H54 (cell line): Measurements from ENCODE around the gene PGM2.

Experiments used
- DNase-seq: peaks from one replicate; pipeline ENCODE4 v3.0.0; 2011; ENCODE audit warnings: low spot score, mixed read lengths; ENCODE audit not compliant: insufficient read length
- FAIRE-seq: peaks from 3 replicates; lab custom pipeline; 2011; peaks lifted over from hg19 to GRCh38; lab: Jason Lieb, UNC
- POLR2A ChIP-seq: IDR thresholded peaks from 2 replicates; pipeline ENCODE4 v1.6.1; 2011; ENCODE audit warnings: low read depth, mild to moderate bottlenecking, low read length

Gene PGM2

DNA sequence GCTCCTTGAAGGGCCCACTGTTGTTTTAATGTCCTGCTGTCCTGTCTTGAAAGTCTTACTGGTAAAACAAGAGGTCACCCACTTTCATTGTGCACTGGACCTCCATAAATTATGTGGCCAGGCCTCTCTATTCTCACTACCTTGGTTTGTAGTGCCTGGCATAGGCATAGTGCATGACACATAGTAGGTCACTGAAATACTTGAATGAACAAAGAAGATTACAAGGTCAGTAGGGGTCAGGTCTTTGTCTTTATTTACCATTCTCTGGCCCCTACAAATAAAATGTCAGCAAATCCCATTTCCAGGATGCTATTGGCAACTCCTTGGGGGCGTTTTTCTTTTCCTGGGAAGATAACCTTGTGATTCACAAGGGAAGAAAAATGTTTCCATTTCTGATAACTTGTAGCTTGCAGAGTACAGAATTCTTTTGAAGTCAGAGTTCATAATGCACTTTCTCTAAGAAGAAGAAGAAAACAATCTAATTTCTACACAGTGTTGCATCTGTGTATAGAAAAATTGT is 1.4 kb downstream of the PGM2 start:
- TF ChIP-seq POLR2A: no peak
- FAIRE-seq (no peak), DNase-seq (no peak)

DNA sequence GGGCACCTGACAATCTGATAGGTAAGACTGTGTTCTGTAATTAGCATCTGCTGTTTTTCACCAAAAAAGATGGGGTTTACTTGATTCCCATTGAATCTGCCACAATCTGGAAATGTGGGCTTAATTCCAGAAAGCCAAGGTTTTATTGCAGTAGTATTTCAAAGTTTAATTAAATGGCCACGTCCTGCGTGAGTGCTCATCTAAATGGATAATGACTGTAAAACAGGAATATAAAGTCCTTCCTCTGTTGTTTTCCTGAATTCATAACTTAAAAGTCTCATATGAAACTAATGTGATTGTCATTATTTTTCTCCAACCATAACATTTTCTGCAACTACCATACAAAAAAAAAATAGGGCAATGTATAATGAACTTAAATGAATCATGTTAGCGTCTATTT is 2.4 kb downstream of the PGM2 start:
- no peak for TF ChIP-seq POLR2A
- no peak for FAIRE-seq

GRCh38 chr4:37830640-37831039 is 4.2 kb downstream of the PGM2 start:
- FAIRE-seq (no peak), DNase-seq (no peak)
- TF ChIP-seq POLR2A: no peak

More for the DNA sequence above, 2.4 kb downstream of the PGM2 start:
- no peak for DNase-seq

DNA sequence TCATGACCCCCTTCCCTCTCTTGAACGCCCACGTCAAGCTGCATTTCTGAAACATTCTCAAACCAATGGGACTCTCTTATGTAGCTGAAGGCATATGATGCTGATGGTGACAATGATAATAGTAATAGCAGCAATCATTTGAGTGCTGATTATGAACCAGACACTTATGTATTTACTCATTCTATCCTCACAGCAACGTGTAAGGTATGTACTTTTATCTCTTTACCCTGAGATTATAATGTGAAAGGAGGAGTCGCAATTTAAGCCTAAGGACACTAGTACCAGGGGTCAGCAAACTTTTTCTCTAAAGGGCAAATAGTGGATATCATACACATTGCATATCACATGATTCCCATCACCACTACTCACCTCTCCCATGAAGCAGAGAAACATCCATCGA is 8.5 kb downstream of the PGM2 start:
- no peak for TF ChIP-seq POLR2A
- no peak for FAIRE-seq
- DNase-seq: no peak

GRCh38 chr4:37835806-37836205 is 9.3 kb downstream of the PGM2 start:
- DNase-seq (no peak), FAIRE-seq (no peak)
- no peak for TF ChIP-seq POLR2A

DNA sequence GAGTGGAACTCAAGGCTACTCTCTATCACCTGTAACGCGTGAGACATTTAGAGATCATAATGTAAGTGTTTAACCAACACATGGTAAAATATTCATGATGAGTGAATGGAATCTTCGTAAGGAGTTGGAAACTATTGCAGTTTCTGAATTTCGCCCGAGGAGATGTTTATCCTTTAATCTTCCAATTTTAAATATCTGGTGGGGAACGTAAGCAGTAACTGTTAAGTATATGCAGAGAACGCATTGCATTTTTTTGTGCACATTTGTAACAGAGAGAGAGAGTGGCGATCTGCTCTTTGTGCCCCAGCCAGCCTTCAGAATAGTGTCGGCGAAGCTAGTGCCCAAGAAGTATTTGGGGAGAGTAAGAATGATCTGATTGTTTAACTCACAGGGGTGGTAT is 9.8 kb downstream of the PGM2 start:
- no peak for TF ChIP-seq POLR2A

DNA sequence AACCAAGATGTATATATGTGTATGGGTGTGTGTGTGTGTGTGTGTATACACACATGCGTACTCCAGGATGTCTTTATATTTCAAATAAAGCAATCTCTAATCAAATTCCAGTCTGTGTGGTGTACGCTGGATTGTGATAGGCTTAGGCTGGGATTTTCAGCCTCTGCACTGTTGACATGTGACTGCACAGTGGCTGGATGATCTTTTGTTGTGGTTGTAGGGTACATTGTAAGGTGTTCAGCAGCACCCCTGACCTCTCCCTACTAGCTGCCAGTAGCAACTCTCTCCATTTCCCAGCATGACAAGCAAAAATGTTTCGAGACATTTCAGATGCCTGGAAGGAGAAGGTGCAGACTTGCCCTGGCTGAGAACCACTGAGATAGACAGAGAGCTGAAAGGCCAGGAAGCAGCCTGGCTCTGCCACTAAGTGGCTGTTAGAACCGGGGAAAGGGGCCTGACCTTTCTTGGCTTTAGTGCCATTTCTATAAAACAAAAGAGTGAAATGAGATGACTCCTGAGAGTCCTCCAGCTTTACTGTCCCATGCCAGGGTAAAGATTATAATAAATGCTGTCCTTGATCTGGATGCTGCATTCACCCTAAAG is 10.5 kb downstream of the PGM2 start:
- FAIRE-seq: no peak
- no peak for DNase-seq
- TF ChIP-seq POLR2A: no peak

More for the DNA sequence above, 9.8 kb downstream of the PGM2 start:
- no peak for FAIRE-seq
- DNase-seq: no peak

DNA sequence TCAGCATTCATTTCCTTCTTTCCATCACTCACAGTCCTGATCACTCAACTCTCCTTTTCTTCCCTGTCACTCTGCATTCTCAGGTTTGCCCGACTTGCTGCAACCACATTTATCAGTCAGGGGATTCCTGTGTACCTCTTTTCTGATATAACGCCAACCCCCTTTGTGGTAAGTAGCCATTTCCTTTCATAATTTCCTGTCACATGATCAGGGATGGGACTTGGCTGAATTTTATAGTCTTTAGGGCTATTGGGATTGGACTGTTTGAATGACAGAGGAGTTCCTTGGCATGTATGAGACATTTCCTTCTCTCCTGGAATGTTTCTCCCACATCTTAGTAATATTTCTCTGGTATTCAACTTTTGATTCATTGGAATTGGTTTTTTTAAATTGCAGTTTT is 11.0 kb downstream of the PGM2 start:
- TF ChIP-seq POLR2A: no peak
- FAIRE-seq: no peak
- DNase-seq: peak; percentile 24

DNA sequence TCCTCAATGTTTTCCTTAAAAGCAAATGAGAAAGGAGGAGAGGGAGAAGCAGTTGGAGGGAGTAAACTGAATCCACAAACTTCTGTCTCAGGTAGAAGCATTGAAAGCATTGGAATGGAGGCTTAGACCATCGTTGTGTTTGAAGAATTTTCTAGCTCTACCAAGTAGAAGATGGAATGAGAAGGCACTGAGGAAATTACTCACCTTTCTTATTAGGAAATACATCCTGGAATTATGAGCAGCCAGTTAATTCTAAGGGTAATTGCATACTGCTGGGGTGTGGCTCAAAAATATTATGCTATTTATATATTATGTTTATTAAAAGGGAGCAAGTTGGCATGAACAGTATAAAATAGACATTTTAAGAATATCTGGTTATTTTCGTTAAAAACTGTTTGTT is 12.9 kb downstream of the PGM2 start:
- TF ChIP-seq POLR2A: no peak
- FAIRE-seq (no peak), DNase-seq (no peak)

- no peak for DNase-seq
- no peak for FAIRE-seq
- no peak for TF ChIP-seq POLR2A
Observed at GRCh38 chr4:37844204-37844603, 17.7 kb downstream of the PGM2 start.

- no peak for FAIRE-seq
Observed at GRCh38 chr4:37845201-37845600, 18.7 kb downstream of the PGM2 start.

GRCh38 chr4:37847311-37847884 is 20.9 kb downstream of the PGM2 start:
- no peak for FAIRE-seq
- TF ChIP-seq POLR2A: no peak
- no peak for DNase-seq

More at GRCh38 chr4:37845201-37845600, 18.7 kb downstream of the PGM2 start:
- TF ChIP-seq POLR2A: no peak
- no peak for DNase-seq

DNA sequence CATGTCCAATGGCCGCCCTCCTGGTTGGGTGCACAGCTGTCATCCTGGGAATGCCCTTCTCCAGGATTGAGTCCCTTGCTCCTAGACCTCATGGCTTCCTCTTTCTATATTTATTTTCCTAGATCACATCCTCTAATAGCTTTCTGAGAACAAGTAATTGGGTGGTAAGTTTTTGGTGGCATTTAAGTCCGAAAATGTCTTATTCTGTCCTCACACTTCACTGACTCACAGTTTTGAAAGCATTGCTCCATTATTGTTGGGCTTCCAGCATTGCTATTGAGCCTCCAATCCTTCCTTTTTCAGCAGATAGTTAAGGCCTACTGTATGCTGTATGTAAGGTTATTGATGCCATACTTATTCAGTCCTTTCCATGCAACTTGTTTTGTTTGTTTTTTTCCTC is 25.9 kb downstream of the PGM2 start:
- TF ChIP-seq POLR2A: no peak
- FAIRE-seq: no peak
- DNase-seq: no peak

- no peak for TF ChIP-seq POLR2A
- DNase-seq (no peak), FAIRE-seq (no peak)
Observed at GRCh38 chr4:37858112-37858511, 31.6 kb downstream of the PGM2 start.

DNA sequence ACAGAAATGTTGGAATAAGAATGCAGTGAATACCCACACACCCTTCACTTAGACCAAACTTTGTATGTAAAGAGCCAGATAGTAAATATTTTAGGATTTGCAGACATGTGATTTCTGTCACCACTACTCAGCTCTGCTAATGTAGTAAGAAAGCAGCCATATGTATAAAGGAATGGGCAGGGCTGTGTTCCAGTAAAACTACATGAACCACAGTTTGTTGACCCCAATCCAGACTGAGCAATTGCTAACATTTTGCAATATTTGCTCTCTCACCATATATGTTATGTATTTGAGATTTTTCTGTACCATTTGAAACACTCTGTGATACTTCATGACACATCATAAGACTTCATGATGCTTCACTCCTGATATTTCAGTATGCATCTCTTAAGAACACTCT is 32.4 kb downstream of the PGM2 start:
- FAIRE-seq: no peak
- DNase-seq: no peak
- no peak for TF ChIP-seq POLR2A

- FAIRE-seq: no peak
- TF ChIP-seq POLR2A: no peak
- DNase-seq: no peak
Observed at GRCh38 chr4:37860266-37860665, 33.8 kb downstream of the PGM2 start.
